K562 treated with DMSO at 1 percent for 12 hours (cell line): ENCODE measurements around the gene FAM151B. TPM values are rescaled to one million over a fixed set of nuclear protein-coding genes. Genes with fewer than 3 reads are reported as not detected.

Experiments
- total RNA-seq: library from RNA; unstranded; fragments of 300-600 nt; gene quantifications from 2 replicates; pipeline ENCODE4 v1.2.3, GENCODE V29; 2022; ENCODE audit not compliant: insufficient read depth

The FAM151B gene, protein sequence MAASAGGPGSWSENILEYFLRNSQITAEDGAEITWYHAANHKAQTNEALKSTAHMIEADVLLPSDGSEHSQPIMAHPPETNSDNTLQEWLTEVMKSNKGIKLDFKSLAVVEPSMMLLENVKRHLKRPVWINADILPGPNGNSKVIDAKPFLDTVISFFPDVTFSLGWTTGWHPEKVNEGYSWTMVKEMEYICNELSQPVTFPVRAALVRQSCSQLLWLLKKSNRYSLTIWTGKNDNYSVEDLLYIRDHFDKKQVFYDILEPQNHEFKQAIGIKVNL
- not detected in 2 replicates for total RNA-seq

GRCh38 chr5:80487829-80488721 is at the start of gene FAM151B:
FAM151B (plus strand) TSS chr5:80488100; CDS start chr5:80488124, 24 bp downstream.

GRCh38 chr5:80569961-80570786 is 82.3 kb downstream of the FAM151B start, which contains the start of gene ANKRD34B:
ANKRD34B (minus strand) TSS chr5:80570280; CDS start chr5:80560019, 10,261 bp downstream.

Other genes with a start within 250 kb of the FAM151B start
- 1.2 and 5.6 TPM in 2 replicates for gene SERINC5, start 232.1 kb upstream of the FAM151B start, total RNA-seq
- not detected in 2 replicates for gene SPZ1, start 168.1 kb upstream of the FAM151B start, total RNA-seq
- gene ZFYVE16, start 80.0 kb upstream of the FAM151B start, total RNA-seq: 10.0 and 18.9 TPM in 2 replicates
- gene ANKRD34B, start 82.2 kb downstream of the FAM151B start, total RNA-seq: not detected in 2 replicates
- 3.4 and 10.5 TPM in 2 replicates for gene MSH3, start 166.6 kb downstream of the FAM151B start, total RNA-seq
- 28.0 and 68.5 TPM in 2 replicates for gene DHFR, start 166.9 kb downstream of the FAM151B start, total RNA-seq